NCI-H510A (cell line): Measurements from ENCODE around the gene EPHB4.
"Not testable (repeated sequence)": the region's sequence is repeated elsewhere in the genome, so short reads cannot be mapped to it uniquely, and the experiment has no call there.

Experiments
- DNase-seq: peaks from one replicate; lab custom pipeline; 2025; lab: John Stamatoyannopoulos, UW

EPHB4 gene

GRCh38 chr7:100827330-100828226 lies at the start of gene EPHB4:
Gene EPHB4 (minus strand): TSS chr7:100827523. CDS start chr7:100827030, 493 bp downstream.
- DNase-seq: no peak

GRCh38 chr7:100875356-100875751 lies 48.0 kb upstream of the EPHB4 start:
- no peak for DNase-seq

- peak; percentile 95 for DNase-seq
Measured at GRCh38 chr7:100874577-100875355, 47.4 kb upstream of the EPHB4 start, which contains the start of gene SRRT. Gene SRRT (plus strand): TSS chr7:100875103. CDS start chr7:100875591, 488 bp downstream.

- DNase-seq: no peak
Measured at GRCh38 chr7:100874300-100874576, 46.9 kb upstream of the EPHB4 start.

GRCh38 chr7:100873599-100874299 lies 46.4 kb upstream of the EPHB4 start:
- DNase-seq: no peak

GRCh38 chr7:100867776-100868485 lies 40.6 kb upstream of the EPHB4 start:
- DNase-seq: no peak

- DNase-seq: no peak
Measured at GRCh38 chr7:100867040-100867775, 39.9 kb upstream of the EPHB4 start, which contains the start of gene TRIP6. Gene TRIP6 (plus strand): TSS chr7:100867387. CDS start chr7:100867498, 111 bp downstream.

GRCh38 chr7:100866729-100867039 lies 39.4 kb upstream of the EPHB4 start:
- DNase-seq: no peak

GRCh38 chr7:100865938-100866728 lies 38.8 kb upstream of the EPHB4 start:
- no peak for DNase-seq

GRCh38 chr7:100865372-100865911 lies 38.1 kb upstream of the EPHB4 start:
- no peak for DNase-seq

- no peak for DNase-seq
Measured at GRCh38 chr7:100864263-100864845, 37.0 kb upstream of the EPHB4 start.

GRCh38 chr7:100863406-100863950 lies 36.2 kb upstream of the EPHB4 start:
- no peak for DNase-seq

- no peak for DNase-seq
Measured at GRCh38 chr7:100861616-100861985, 34.3 kb upstream of the EPHB4 start.

GRCh38 chr7:100860702-100861615 lies 33.6 kb upstream of the EPHB4 start:
- no peak for DNase-seq

GRCh38 chr7:100859856-100860255 lies 32.5 kb upstream of the EPHB4 start:
- DNase-seq: no peak

- no peak for DNase-seq
Measured at GRCh38 chr7:100856871-100857282, 29.6 kb upstream of the EPHB4 start.

GRCh38 chr7:100855515-100855914 lies 28.2 kb upstream of the EPHB4 start:
- no peak for DNase-seq

GRCh38 chr7:100854899-100855298 lies 27.6 kb upstream of the EPHB4 start:
- not testable (repeated sequence) for DNase-seq
